HepG2 (cell line): Measurements from ENCODE around the gene TMEM220. TPM values are rescaled to one million over a fixed set of nuclear protein-coding genes. Genes with fewer than 3 reads are reported as not detected.

Experiments
- ATAC-seq: fragments of 200-7000 bp; cut with Tn5 transposase; 3 replicates; pipeline ENCODE4 v1.9.1; 2020; ENCODE audit warnings: mild to moderate bottlenecking, moderate library complexity
- BruUV-seq: library from RNA; stranded (reverse); fragments of 400-500 nt; replicated peaks from 2 replicates; lab custom pipeline; 2021; lab: Mats Ljungman, UMichigan
- CTCF ChIA-PET: fragments of 300-600 bp; formaldehyde crosslinking; extraction: SDS; loops from one replicate; lab custom pipeline; 2021; ENCODE audit warnings: low total read pairs, inconsistent platforms, low intra/inter-chr PET ratio; lab: Yijun Ruan, JAX
- POLR2A ChIA-PET: fragments of 350-600 bp; sonication (Branson Sonifier 250); formaldehyde crosslinking; loops from one replicate; lab custom pipeline; 2020; ENCODE audit warnings: antibody characterized with exemption, inconsistent platforms; lab: Yijun Ruan, JAX
- DNase-seq: peaks from one replicate; pipeline ENCODE4 v3.0.0-alpha.2; 2015; ENCODE audit warnings: low spot score
- FAIRE-seq: peaks from 3 replicates; lab custom pipeline; 2011; peaks lifted over from hg19 to GRCh38; lab: Jason Lieb, UNC
- H2AFZ ChIP-seq: one replicate; pipeline ENCODE4 v1.6.1; 2011; ENCODE audit warnings: low read length, inconsistent platforms
- H3K27ac ChIP-seq: fragments of 300-600 bp; 3 replicates; pipeline ENCODE4 v1.8.0; 2011; ENCODE audit warnings: mixed run types, mild to moderate bottlenecking, mixed read lengths, low read length, inconsistent platforms; ENCODE audit not compliant: insufficient read depth; ENCODE audit errors: extremely low read length
- H3K27me3 ChIP-seq, 2 experiments: fragments of 200-600 bp in 1 of 2; 2 replicates in 1 of 2; 3 replicates in 1 of 2; pipeline versions ENCODE4 v1.6.0 to v1.8.0; 2011; ENCODE audit warnings: low read length in 2 of 2, mild to moderate bottlenecking in 2 of 2, moderate library complexity in 2 of 2, inconsistent platforms in 1 of 2; ENCODE audit not compliant: insufficient read depth in 2 of 2, control insufficient read depth in 1 of 2
- H3K36me3 ChIP-seq, 2 experiments: fragments of 200-600 bp in 1 of 2; replicated peaks in 1 of 2; 2 replicates in 1 of 2; 3 replicates in 1 of 2; pipeline versions ENCODE4 v1.5.1 to v1.8.0; 2011; ENCODE audit warnings: low read length in 2 of 2, inconsistent platforms in 1 of 2; ENCODE audit not compliant: insufficient read depth in 2 of 2, control insufficient read depth in 1 of 2
- H3K4me1 ChIP-seq: 2 replicates; pipeline ENCODE4 v1.5.1; 2012; ENCODE audit warnings: low read length, inconsistent platforms; ENCODE audit not compliant: insufficient read depth
- H3K4me2 ChIP-seq: 2 replicates; pipeline ENCODE4 v1.6.0; 2011; ENCODE audit warnings: low read depth, low read length, inconsistent platforms
- H3K4me3 ChIP-seq, 3 experiments: fragments of 200-600 bp in 1 of 3; sonication (generic), shearing (Covaris generic) in 1 of 3; replicated peaks in 1 of 3; 2 replicates each; pipeline ENCODE4 v1.5.1; 2011 to 2016; ENCODE audit warnings: low read length in 3 of 3, inconsistent platforms in 2 of 3, low read depth in 2 of 3, mild to moderate bottlenecking in 2 of 3, control low read depth in 1 of 3, mixed read lengths in 1 of 3; ENCODE audit not compliant: insufficient read depth in 1 of 3
- H3K79me2 ChIP-seq: one replicate; pipeline ENCODE4 v1.6.1; 2011; ENCODE audit warnings: low read length, inconsistent platforms; ENCODE audit not compliant: insufficient read depth
- H3K9ac ChIP-seq: 2 replicates; pipeline ENCODE4 v1.6.0; 2011; ENCODE audit warnings: mild to moderate bottlenecking, low read depth, low read length, inconsistent platforms; ENCODE audit not compliant: insufficient read depth
- H3K9me3 ChIP-seq: 2 replicates; pipeline ENCODE4 v1.5.1; 2012; ENCODE audit warnings: mild to moderate bottlenecking, low read length
- H4K20me1 ChIP-seq: 2 replicates; pipeline ENCODE4 v1.6.0; 2011; ENCODE audit warnings: inconsistent platforms, mild to moderate bottlenecking, low read length, moderate library complexity; ENCODE audit not compliant: insufficient read depth
- FOXP1 ChIP-seq, 2 experiments: fragments of 450-650 bp in 1 of 2; IDR thresholded peaks; 2 replicates each; pipeline ENCODE4 v1.6.1; 2017 to 2018; ENCODE audit warnings: antibody characterized with exemption in 1 of 2
- GTF2F1 ChIP-seq: fragments of 150-350 bp; IDR thresholded peaks from 2 replicates; pipeline ENCODE4 v1.6.1; 2014; ENCODE audit warnings: low read length
- JDP2 ChIP-seq: sonication (generic); formaldehyde crosslinking; IDR thresholded peaks from 2 replicates; pipeline ENCODE4 v1.8.1; 2022; ENCODE audit warnings: missing genetic modification reagents, borderline replicate concordance
- MLLT10 ChIP-seq: sonication (generic); formaldehyde crosslinking; IDR thresholded peaks from 2 replicates; pipeline ENCODE4 v1.4.0; 2020; ENCODE audit warnings: missing genetic modification reagents
- MYNN ChIP-seq: sonication (generic); formaldehyde crosslinking; IDR thresholded peaks from 2 replicates; pipeline ENCODE4 v1.4.0; 2020; ENCODE audit warnings: mild to moderate bottlenecking, low read depth, missing genetic modification reagents
- SMARCE1 ChIP-seq: fragments of 450-650 bp; IDR thresholded peaks from 2 replicates; pipeline ENCODE4 v1.6.1; 2017; ENCODE audit warnings: borderline replicate concordance
- SUZ12 ChIP-seq: fragments of 150-350 bp; IDR thresholded peaks from 2 replicates; pipeline ENCODE4 v1.6.1; 2014; ENCODE audit warnings: low read depth, low read length
- ZNF607 ChIP-seq: sonication (generic); formaldehyde crosslinking; IDR thresholded peaks from 2 replicates; pipeline ENCODE4 v1.5.1; 2020; ENCODE audit warnings: missing genetic modification reagents, mild to moderate bottlenecking, borderline replicate concordance
- WGBS: methylation state at CpG from one replicate; pipeline ENCODE4 v1.1.6; 2017; ENCODE audit warnings: low lambda C conversion rate; 5-methylcytosine and 5-hydroxymethylcytosine counted together
- in situ Hi-C: cut with HindIII; loops from 2 replicates; pipeline ENCODE4 v1.10.0; 2017; ENCODE audit warnings: low pct_unique_long_range_greater_than_20kb; ENCODE audit not compliant: extremely low pct_ligation_motif_present
- intact Hi-C: fragments of 100-400 bp; cut with micrococcal nuclease; formaldehyde crosslinking; loops from one replicate; pipeline ENCODE4 v1.10.0; 2022; ENCODE audit not compliant: unreplicated experiment
- polyA plus RNA-seq, 8 experiments: library from polyadenylated mRNA; depleted of rRNA in 3 of 8; stranded (reverse) in 7 of 8; unstranded in 1 of 8; fragments of >200 nt; fragmentation: Illumina TruSeq in 4 of 8; extraction: Trizol in 4 of 8; gene quantifications; 2 replicates each; pipeline versions ENCODE4 v1.2.1 to v1.2.3, GENCODE V29; 2011 to 2016; ENCODE audit warnings: low read depth in 4 of 8, missing spikeins in 1 of 8, mixed read lengths in 1 of 8; ENCODE audit not compliant: insufficient read depth in 1 of 8
- total RNA-seq, 5 experiments: library from RNA; depleted of rRNA; stranded (reverse); fragments of >200 nt; fragmentation: Illumina TruSeq; extraction: Trizol; gene quantifications; 2 replicates each; pipeline ENCODE4 v1.2.3, GENCODE V29; 2016; ENCODE audit warnings: low read depth in 1 of 5
- TF ChIP-seq, protein P1 (sequence below): sonication (generic); formaldehyde crosslinking; IDR thresholded peaks from 2 replicates; pipeline ENCODE4 v1.8.0; 2022; ENCODE audit warnings: mild to moderate bottlenecking, missing genetic modification reagents, moderate library complexity
- TF ChIP-seq, protein P2 (sequence below): sonication (generic); formaldehyde crosslinking; conservative IDR thresholded peaks from 2 replicates; pipeline ENCODE4 v1.4.0; 2020; ENCODE audit warnings: missing genetic modification reagents
- TF ChIP-seq, protein P3 (sequence below): sonication (generic); formaldehyde crosslinking; IDR thresholded peaks from 2 replicates; pipeline ENCODE4 v1.5.1; 2020; ENCODE audit warnings: mild to moderate bottlenecking, missing genetic modification reagents, borderline replicate concordance

Gene TMEM220
- total and polyA plus RNA-seq, 2 of the 13 experiments (the other 11 are each of a cell fraction or from before 2014, with no cell fraction given) = 1.3 to 2.2 TPM

DNA sequence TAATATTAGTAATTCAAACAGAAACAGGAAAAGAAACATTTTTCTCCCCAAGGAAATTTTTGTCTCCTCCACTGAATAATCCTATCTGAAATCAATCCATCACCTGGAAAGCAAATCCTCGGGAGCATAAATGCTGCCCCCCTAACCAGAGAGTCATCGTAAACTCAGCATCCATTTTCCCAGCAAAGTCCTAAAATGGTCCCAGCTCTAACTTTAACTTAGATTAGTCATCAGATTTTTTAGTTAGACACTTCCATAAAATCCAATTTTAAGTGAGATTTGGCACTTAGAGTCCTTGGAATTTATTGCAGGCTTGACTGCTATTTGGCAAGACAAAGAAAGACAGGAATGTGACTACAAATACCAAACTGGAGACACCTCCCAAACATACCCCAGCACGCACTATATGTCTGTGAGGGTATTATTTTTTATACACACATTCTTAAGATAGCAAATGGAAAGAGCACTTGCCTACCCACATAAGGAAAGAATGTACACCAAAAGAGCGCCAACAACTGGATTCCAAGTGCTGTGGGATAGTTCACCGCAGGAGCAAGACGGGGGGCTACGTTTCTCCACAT is 47.9 kb downstream of the TMEM220 start:
- Histone ChIP-seq H3K4me2 (no peak overlapping the region), H3K79me2 (no peaks in the 10 kb centered on the region), H3K27me3 (no peaks in the 10 kb centered on the region), H3K36me3 (peaks cover 14 to 68% of the 10 kb centered on the region in 2 experiments), H3K27ac (no peak overlapping the region), H3K4me1 (no peaks in the 10 kb centered on the region), H4K20me1 (no peaks in the 10 kb centered on the region), H2AFZ (no peak overlapping the region), H3K9ac (no peak overlapping the region), H3K9me3 (no peaks in the 10 kb centered on the region), H3K4me3 (no peak overlapping the region)
- WGBS = 97% methylated on average over 7 of the region's 7 CpGs
- DNase-seq (no peak), ATAC-seq (no peak), FAIRE-seq (no peak)
- CTCF ChIA-PET = no interaction called here
- no TSS peak for BruUV-seq
- POLR2A ChIA-PET = no interaction called here
- TF ChIP-seq FOXP1 (IDR thresholded peaks at IDR 0.05) (no peak), FOXP1 (CRISPR knock-in tag; IDR thresholded peaks at IDR 0.05) (no peak)
- in situ Hi-C loops = no loop called here
- intact Hi-C loops = no loop called here

DNA sequence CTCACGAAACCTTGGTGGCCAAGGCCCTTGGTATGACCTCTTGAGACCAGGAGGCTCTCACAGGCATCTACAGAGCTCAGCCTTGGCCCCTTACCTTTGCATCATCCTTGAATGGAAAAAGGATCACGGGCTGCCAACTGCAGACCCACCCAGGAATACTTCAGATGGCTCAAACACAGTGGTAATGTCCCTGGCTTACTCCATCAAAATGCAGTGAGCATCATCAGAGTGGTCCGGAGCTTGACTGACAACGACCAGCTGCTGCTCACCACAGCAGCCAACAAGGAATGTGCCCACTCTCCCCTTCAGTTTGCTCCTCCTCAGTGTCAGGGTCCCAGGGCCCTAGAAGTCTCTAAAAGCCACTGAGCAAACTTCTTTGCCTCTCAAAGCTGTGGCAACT is 55.1 kb downstream of the TMEM220 start:
- H2AFZ ChIP-seq = no peak overlapping the region
- no peak overlapping the region for H3K4me3 ChIP-seq
- no peak overlapping the region for H3K4me2 ChIP-seq
- H3K36me3 ChIP-seq = peaks cover 0 to 8% of the 10 kb centered on the region in 2 experiments; a peak in 1 of 5 replicates
- no peak for FAIRE-seq
- H3K9me3 ChIP-seq = no peaks in the 10 kb centered on the region
- no peak overlapping the region for H3K27ac ChIP-seq
- H3K27me3 ChIP-seq = no peaks in the 10 kb centered on the region
- no peaks in the 10 kb centered on the region for H4K20me1 ChIP-seq
- 92% methylated on average over 4 of the region's 4 CpGs for WGBS
- intact Hi-C loops (no loop called here), in situ Hi-C loops (no loop called here)
- CTCF ChIA-PET = no interaction called here
- no peak overlapping the region for H3K9ac ChIP-seq
- POLR2A ChIA-PET = no interaction called here
- no TSS peak for BruUV-seq
- DNase-seq = no peak
- no peak for ATAC-seq
- H3K4me1 ChIP-seq = no peaks in the 10 kb centered on the region
- H3K79me2 ChIP-seq = no peaks in the 10 kb centered on the region
- TF ChIP-seq SUZ12 (no peak), MYNN (no peak), SMARCE1 (no peak), MLLT10 (CRISPR knock-in tag) (no peak), JDP2 (CRISPR knock-in tag) (no peak), GTF2F1 (no peak), ZNF607 (CRISPR knock-in tag) (no peak)
- TF ChIP-seq, protein P1, sequence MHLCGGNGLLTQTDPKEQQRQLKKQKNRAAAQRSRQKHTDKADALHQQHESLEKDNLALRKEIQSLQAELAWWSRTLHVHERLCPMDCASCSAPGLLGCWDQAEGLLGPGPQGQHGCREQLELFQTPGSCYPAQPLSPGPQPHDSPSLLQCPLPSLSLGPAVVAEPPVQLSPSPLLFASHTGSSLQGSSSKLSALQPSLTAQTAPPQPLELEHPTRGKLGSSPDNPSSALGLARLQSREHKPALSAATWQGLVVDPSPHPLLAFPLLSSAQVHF (CRISPR knock-in tag) = no peak
- TF ChIP-seq, protein P2, sequence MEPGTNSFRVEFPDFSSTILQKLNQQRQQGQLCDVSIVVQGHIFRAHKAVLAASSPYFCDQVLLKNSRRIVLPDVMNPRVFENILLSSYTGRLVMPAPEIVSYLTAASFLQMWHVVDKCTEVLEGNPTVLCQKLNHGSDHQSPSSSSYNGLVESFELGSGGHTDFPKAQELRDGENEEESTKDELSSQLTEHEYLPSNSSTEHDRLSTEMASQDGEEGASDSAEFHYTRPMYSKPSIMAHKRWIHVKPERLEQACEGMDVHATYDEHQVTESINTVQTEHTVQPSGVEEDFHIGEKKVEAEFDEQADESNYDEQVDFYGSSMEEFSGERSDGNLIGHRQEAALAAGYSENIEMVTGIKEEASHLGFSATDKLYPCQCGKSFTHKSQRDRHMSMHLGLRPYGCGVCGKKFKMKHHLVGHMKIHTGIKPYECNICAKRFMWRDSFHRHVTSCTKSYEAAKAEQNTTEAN = no peak
- TF ChIP-seq, protein P3, sequence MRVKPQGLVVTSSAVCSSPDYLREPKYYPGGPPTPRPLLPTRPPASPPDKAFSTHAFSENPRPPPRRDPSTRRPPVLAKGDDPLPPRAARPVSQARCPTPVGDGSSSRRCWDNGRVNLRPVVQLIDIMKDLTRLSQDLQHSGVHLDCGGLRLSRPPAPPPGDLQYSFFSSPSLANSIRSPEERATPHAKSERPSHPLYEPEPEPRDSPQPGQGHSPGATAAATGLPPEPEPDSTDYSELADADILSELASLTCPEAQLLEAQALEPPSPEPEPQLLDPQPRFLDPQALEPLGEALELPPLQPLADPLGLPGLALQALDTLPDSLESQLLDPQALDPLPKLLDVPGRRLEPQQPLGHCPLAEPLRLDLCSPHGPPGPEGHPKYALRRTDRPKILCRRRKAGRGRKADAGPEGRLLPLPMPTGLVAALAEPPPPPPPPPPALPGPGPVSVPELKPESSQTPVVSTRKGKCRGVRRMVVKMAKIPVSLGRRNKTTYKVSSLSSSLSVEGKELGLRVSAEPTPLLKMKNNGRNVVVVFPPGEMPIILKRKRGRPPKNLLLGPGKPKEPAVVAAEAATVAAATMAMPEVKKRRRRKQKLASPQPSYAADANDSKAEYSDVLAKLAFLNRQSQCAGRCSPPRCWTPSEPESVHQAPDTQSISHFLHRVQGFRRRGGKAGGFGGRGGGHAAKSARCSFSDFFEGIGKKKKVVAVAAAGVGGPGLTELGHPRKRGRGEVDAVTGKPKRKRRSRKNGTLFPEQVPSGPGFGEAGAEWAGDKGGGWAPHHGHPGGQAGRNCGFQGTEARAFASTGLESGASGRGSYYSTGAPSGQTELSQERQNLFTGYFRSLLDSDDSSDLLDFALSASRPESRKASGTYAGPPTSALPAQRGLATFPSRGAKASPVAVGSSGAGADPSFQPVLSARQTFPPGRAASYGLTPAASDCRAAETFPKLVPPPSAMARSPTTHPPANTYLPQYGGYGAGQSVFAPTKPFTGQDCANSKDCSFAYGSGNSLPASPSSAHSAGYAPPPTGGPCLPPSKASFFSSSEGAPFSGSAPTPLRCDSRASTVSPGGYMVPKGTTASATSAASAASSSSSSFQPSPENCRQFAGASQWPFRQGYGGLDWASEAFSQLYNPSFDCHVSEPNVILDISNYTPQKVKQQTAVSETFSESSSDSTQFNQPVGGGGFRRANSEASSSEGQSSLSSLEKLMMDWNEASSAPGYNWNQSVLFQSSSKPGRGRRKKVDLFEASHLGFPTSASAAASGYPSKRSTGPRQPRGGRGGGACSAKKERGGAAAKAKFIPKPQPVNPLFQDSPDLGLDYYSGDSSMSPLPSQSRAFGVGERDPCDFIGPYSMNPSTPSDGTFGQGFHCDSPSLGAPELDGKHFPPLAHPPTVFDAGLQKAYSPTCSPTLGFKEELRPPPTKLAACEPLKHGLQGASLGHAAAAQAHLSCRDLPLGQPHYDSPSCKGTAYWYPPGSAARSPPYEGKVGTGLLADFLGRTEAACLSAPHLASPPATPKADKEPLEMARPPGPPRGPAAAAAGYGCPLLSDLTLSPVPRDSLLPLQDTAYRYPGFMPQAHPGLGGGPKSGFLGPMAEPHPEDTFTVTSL (CRISPR knock-in tag) = no peak
